WTC11 (cell line): ENCODE results near the gene MIPEP. TPM values are rescaled to one million over a fixed set of nuclear protein-coding genes. Genes with fewer than 3 reads are reported as not detected.

Source experiments
- ATAC-seq: fragments of 200-7000 bp; cut with Tn5 transposase; 2 replicates; pipeline ENCODE4 v1.10.0; 2021; ENCODE audit warnings: mild to moderate bottlenecking, moderate library complexity
- CTCF ChIA-PET: fragments of 300-600 bp; sonication (Branson Sonifier 250); formaldehyde crosslinking; loops from one replicate; lab custom pipeline; 2021; ENCODE audit warnings: antibody characterized with exemption; lab: Charles Lee
- POLR2A ChIA-PET: fragments of 350-600 bp; sonication (Branson Sonifier 250); formaldehyde crosslinking; loops from one replicate; lab custom pipeline; 2021; ENCODE audit warnings: antibody characterized with exemption; lab: Charles Lee
- DNase-seq: peaks from one replicate; pipeline ENCODE4 v3.0.0; 2021; ENCODE audit warnings: low spot score
- H3K27ac Mint-ChIP-seq: 2 replicates; pipeline ENCODE4 v1.8.0; 2021; ENCODE audit warnings: mixed read lengths
- H3K27me3 Mint-ChIP-seq: 2 replicates; pipeline ENCODE4 v1.8.0; 2021; ENCODE audit warnings: low read depth, mild to moderate bottlenecking, moderate library complexity, mixed read lengths
- H3K36me3 Mint-ChIP-seq: 2 replicates; pipeline ENCODE4 v1.8.0; 2021; ENCODE audit warnings: mixed read lengths
- H3K4me1 Mint-ChIP-seq: 2 replicates; pipeline ENCODE4 v1.8.0; 2022; ENCODE audit warnings: mixed read lengths
- H3K4me3 Mint-ChIP-seq: 2 replicates; pipeline ENCODE4 v1.8.0; 2021; ENCODE audit warnings: mild to moderate bottlenecking, moderate library complexity, mixed read lengths
- H3K9me3 Mint-ChIP-seq: 2 replicates; pipeline ENCODE4 v1.8.0; 2021; ENCODE audit warnings: mixed read lengths
- ATF2 ChIP-seq: sonication (generic); formaldehyde crosslinking; IDR thresholded peaks from 2 replicates; pipeline ENCODE4 v1.8.1; 2022; ENCODE audit warnings: low read depth, missing genetic modification reagents, borderline replicate concordance
- CDX4 ChIP-seq: fragments of 250-450 bp; sonication (Bioruptor Pico); IDR thresholded peaks from 2 replicates; pipeline ENCODE4 v1.9.0; 2021; ENCODE audit warnings: moderate library complexity, mild to moderate bottlenecking, inconsistent platforms, borderline replicate concordance
- E2F1 ChIP-seq: sonication (generic); formaldehyde crosslinking; IDR thresholded peaks from 2 replicates; pipeline ENCODE4 v1.8.0; 2022; ENCODE audit warnings: mild to moderate bottlenecking, missing genetic modification reagents
- HMGA2 ChIP-seq: fragments of 250-450 bp; sonication (Bioruptor Pico); IDR thresholded peaks from 2 replicates; pipeline ENCODE4 v1.4.0; 2021; ENCODE audit warnings: mild to moderate bottlenecking, moderate library complexity
- IRF1 ChIP-seq: sonication (generic); formaldehyde crosslinking; IDR thresholded peaks from 2 replicates; pipeline ENCODE4 v1.8.0; 2023; ENCODE audit warnings: missing genetic modification reagents
- JUN ChIP-seq: sonication (generic); formaldehyde crosslinking; IDR thresholded peaks from 2 replicates; pipeline ENCODE4 v1.8.0; 2023; ENCODE audit warnings: mild to moderate bottlenecking, missing genetic modification reagents
- MXD4 ChIP-seq: fragments of 250-450 bp; sonication (Bioruptor Pico); IDR thresholded peaks from 2 replicates; pipeline ENCODE4 v1.8.0; 2021; ENCODE audit warnings: mild to moderate bottlenecking, moderate library complexity, borderline replicate concordance
- OVOL2 ChIP-seq: fragments of 250-450 bp; sonication (Bioruptor Pico); IDR thresholded peaks from 2 replicates; pipeline ENCODE4 v1.9.0; 2021; ENCODE audit warnings: mild to moderate bottlenecking, borderline replicate concordance
- PRDM15 ChIP-seq: sonication (generic); formaldehyde crosslinking; IDR thresholded peaks from 2 replicates; pipeline ENCODE4 v1.8.0; 2022; ENCODE audit warnings: missing genetic modification reagents
- ZNF396 ChIP-seq: fragments of 250-450 bp; sonication (Bioruptor Pico); IDR thresholded peaks from 2 replicates; pipeline ENCODE4 v1.8.0; 2021; ENCODE audit warnings: mild to moderate bottlenecking, moderate library complexity, borderline replicate concordance
- ZNF416 ChIP-seq: fragments of 250-450 bp; sonication (Bioruptor Pico); IDR thresholded peaks from 2 replicates; pipeline ENCODE4 v1.9.0; 2021; ENCODE audit warnings: mild to moderate bottlenecking, inconsistent platforms
- ZNF425 ChIP-seq: fragments of 250-450 bp; sonication (Bioruptor Pico); conservative IDR thresholded peaks from 2 replicates; pipeline ENCODE4 v1.9.0; 2021; ENCODE audit warnings: mild to moderate bottlenecking
- ZNF671 ChIP-seq: fragments of 250-450 bp; sonication (Bioruptor Pico); IDR thresholded peaks from 2 replicates; pipeline ENCODE4 v1.8.0; 2021; ENCODE audit warnings: mild to moderate bottlenecking
- total RNA-seq: library from RNA; stranded (reverse); gene quantifications from 3 replicates; pipeline ENCODE4 v1.2.3, GENCODE V29; 2021

MIPEP gene
- total RNA-seq, 1 experiment from 2014 or later, result 30.5 TPM

- CTCF ChIA-PET, result interaction anchor here (0.6 to 1.4 kb wide), 3 partner anchors 32 to 301 kb away, joined by 3 to 6 read pairs (median 3); no protein-coding TSS in a partner anchor
- no peak for ATAC-seq
Observed at GRCh38 chr13:23709536-23709935, 179.7 kb downstream of the MIPEP start.

GRCh38 chr13:23707674-23708073 is 181.5 kb downstream of the MIPEP start:
- no peak overlapping the region for H3K27ac Mint-ChIP-seq
- ChIA-PET POLR2A (no interaction called here), CTCF (interaction anchor here (0.6 to 1.4 kb wide), 7 partner anchors 9 to 241 kb away, joined by 3 to 6 read pairs (median 3); no protein-coding TSS in a partner anchor)
- ATAC-seq, result no peak; the same call in 1 of the 2 replicates
- H3K4me3 Mint-ChIP-seq, result no peak overlapping the region
- peaks cover 10% of the 10 kb centered on the region for H3K9me3 Mint-ChIP-seq
- no peaks in the 10 kb centered on the region; the same call in 1 of the 2 replicates for H3K27me3 Mint-ChIP-seq
- peaks cover 6% of the 10 kb centered on the region for H3K4me1 Mint-ChIP-seq
- no peak for DNase-seq
- TF ChIP-seq PRDM15 (CRISPR knock-in tag), result no peak
- TF ChIP-seq E2F1, result no peak
- no peak for TF ChIP-seq CDX4 (CRISPR knock-in tag)
- TF ChIP-seq ATF2 (CRISPR knock-in tag), result no peak
- TF ChIP-seq ZNF416, result no peak
- TF ChIP-seq ZNF671 (CRISPR knock-in tag), result no peak
- TF ChIP-seq MXD4 (CRISPR knock-in tag), result no peak
- TF ChIP-seq OVOL2 (CRISPR knock-in tag), result no peak
- H3K36me3 Mint-ChIP-seq, result peaks cover 6% of the 10 kb centered on the region

More at GRCh38 chr13:23709536-23709935, 179.7 kb downstream of the MIPEP start:
- Mint-ChIP-seq H3K9me3 (peaks cover 27% of the 10 kb centered on the region), H3K4me1 (peaks cover 6% of the 10 kb centered on the region), H3K36me3 (peaks cover 18% of the 10 kb centered on the region), H3K27me3 (peaks cover 3% of the 10 kb centered on the region; the same call in 1 of the 2 replicates), H3K27ac (no peak overlapping the region), H3K4me3 (no peak overlapping the region)
- POLR2A ChIA-PET, result no interaction called here
- TF ChIP-seq ZNF396 (CRISPR knock-in tag) (no peak), HMGA2 (CRISPR knock-in tag) (no peak), ZNF425 (CRISPR knock-in tag) (no peak), IRF1 (CRISPR knock-in tag) (no peak), JUN (CRISPR knock-in tag) (no peak)
- DNase-seq, result no peak
